ENCODE data around the gene FHL5. TPM values are rescaled to one million over a fixed set of nuclear protein-coding genes. Genes with fewer than 3 reads are reported as not detected.

FHL5 gene
- total and polyA plus RNA-seq, 2 donors (not counting 1 experiment from before 2014, with no cell fraction given) = not detected

GRCh38 chr6:96651816-96652215 is 88.9 kb downstream of the FHL5 start:
- ATAC-seq (ENCODE audit: low read depth) = no peak
- H3K4me1 ChIP-seq (ENCODE audit: control insufficient read depth in 2 of 2, insufficient read depth in 2 of 2, low read length in 2 of 2) = peaks cover 0 to 4% of the 10 kb centered on the region in 2 donors
- WGBS (ENCODE audit: insufficient coverage) = no CpG with 5 or more reads among the region's 1 CpG
- ChIA-PET CTCF (interaction anchor here (0.7 kb wide), 1 partner anchor 34 kb away, joined by 3 read pairs; no protein-coding TSS in a partner anchor), POLR2A (no interaction called here)
- no peak overlapping the region for H3K4me2 ChIP-seq (replicated peaks; ENCODE audit: low read depth, low read length, poor library complexity, severe bottlenecking)
- H3K79me2 ChIP-seq (ENCODE audit: control insufficient read depth, insufficient read depth, low read length) = no peaks in the 10 kb centered on the region
- H3K27ac ChIP-seq (ENCODE audit: low read length in 2 of 2) = no peak overlapping the region
- no peak overlapping the region for H2AFZ ChIP-seq (ENCODE audit: insufficient read depth, low read depth, low read length, poor library complexity, severe bottlenecking)
- no peak for DNase-seq
- no peaks in the 10 kb centered on the region for H3K9me3 Mint-ChIP-seq (ENCODE audit: insufficient read depth)
- H3K27ac Mint-ChIP-seq = no peak overlapping the region
- TF ChIP-seq CTCF (IDR thresholded peaks at IDR 0.05) (no peak), EZH2 (IDR thresholded peaks at IDR 0.05; ENCODE audit: borderline replicate concordance, insufficient read depth, low read depth, low read length, poor library complexity, severe bottlenecking) (no peak)
- no peaks in the 10 kb centered on the region for H3K36me3 ChIP-seq (replicated peaks in 1 of 2; ENCODE audit: control extremely low read depth in 1 of 2, control insufficient read depth in 1 of 2, extremely low read depth in 1 of 2, insufficient read depth in 2 of 2, low read length in 1 of 2)
- no peaks in the 10 kb centered on the region for H3K9me3 ChIP-seq (ENCODE audit: control extremely low read depth in 1 of 3, control insufficient read depth in 2 of 3, insufficient read depth in 1 of 3, low read length in 2 of 3)
- intact Hi-C loops (cut with micrococcal nuclease) = no loop called here
- H3K4me3 Mint-ChIP-seq = no peak overlapping the region
- peaks cover 5% of the 10 kb centered on the region for H3K4me1 Mint-ChIP-seq
- H3K27me3 ChIP-seq (replicated peaks in 1 of 4; ENCODE audit: control extremely low read depth in 1 of 4, control insufficient read depth in 3 of 4, insufficient read depth in 4 of 4, low read length in 3 of 4) = peaks cover 0 to 6% (median 0%) of the 10 kb centered on the region in 4 experiments
- H3K4me3 ChIP-seq (ENCODE audit: control extremely low read depth in 1 of 5, extremely low read depth in 1 of 5, insufficient read depth in 1 of 5, low read depth in 2 of 5, low read length in 4 of 5) = no peak overlapping the region
- no peak overlapping the region for H3K9ac ChIP-seq (ENCODE audit: low read length)
- peaks cover 11% of the 10 kb centered on the region for H3K27me3 Mint-ChIP-seq
- no peaks in the 10 kb centered on the region for H4K20me1 ChIP-seq (ENCODE audit: control insufficient read depth, insufficient read depth, low read length, poor library complexity, severe bottlenecking)

DNA sequence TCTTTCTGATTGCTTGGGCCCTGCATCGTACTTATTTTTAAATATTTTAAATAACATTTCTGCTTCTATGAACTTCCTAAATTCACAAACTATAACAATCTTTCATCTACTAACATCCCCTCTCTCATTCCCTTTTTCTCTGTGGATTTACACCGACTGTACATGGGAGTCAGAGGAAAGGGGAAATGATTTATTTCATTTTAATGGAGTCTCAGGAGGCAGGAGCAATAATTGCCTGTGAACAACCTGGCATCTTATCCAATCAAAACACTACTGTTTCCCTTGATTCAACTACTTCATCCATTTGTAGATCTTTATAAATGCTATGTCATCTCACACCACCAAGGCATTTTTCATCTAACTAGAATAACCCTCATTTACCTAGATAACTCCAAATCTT is 89.6 kb downstream of the FHL5 start:
- CTCF ChIA-PET = no interaction called here
- Mint-ChIP-seq H3K4me1 (peaks cover 5% of the 10 kb centered on the region), H3K9me3 (ENCODE audit: insufficient read depth) (no peaks in the 10 kb centered on the region), H3K4me3 (no peak overlapping the region), H3K27me3 (peaks cover 11% of the 10 kb centered on the region), H3K27ac (no peak overlapping the region)
- no peak overlapping the region for H3K4me2 ChIP-seq (replicated peaks; ENCODE audit: low read depth, low read length, poor library complexity, severe bottlenecking)
- DNase-seq (no peak), ATAC-seq (ENCODE audit: low read depth) (no peak)
- peaks cover 0 to 4% of the 10 kb centered on the region in 2 donors for H3K4me1 ChIP-seq (ENCODE audit: control insufficient read depth in 2 of 2, insufficient read depth in 2 of 2, low read length in 2 of 2)
- no peaks in the 10 kb centered on the region for H3K36me3 ChIP-seq (replicated peaks in 1 of 2; ENCODE audit: control extremely low read depth in 1 of 2, control insufficient read depth in 1 of 2, extremely low read depth in 1 of 2, insufficient read depth in 2 of 2, low read length in 1 of 2)
- H3K79me2 ChIP-seq (ENCODE audit: control insufficient read depth, insufficient read depth, low read length) = no peaks in the 10 kb centered on the region
- intact Hi-C loops (cut with micrococcal nuclease) = no loop called here
- H4K20me1 ChIP-seq (ENCODE audit: control insufficient read depth, insufficient read depth, low read length, poor library complexity, severe bottlenecking) = no peaks in the 10 kb centered on the region
- TF ChIP-seq EZH2 (IDR thresholded peaks at IDR 0.05; ENCODE audit: borderline replicate concordance, insufficient read depth, low read depth, low read length, poor library complexity, severe bottlenecking) (no peak), CTCF (IDR thresholded peaks at IDR 0.05) (no peak)
- no peak overlapping the region for H3K27ac ChIP-seq (ENCODE audit: low read length in 2 of 2)
- no peak overlapping the region for H2AFZ ChIP-seq (ENCODE audit: insufficient read depth, low read depth, low read length, poor library complexity, severe bottlenecking)
- WGBS (ENCODE audit: insufficient coverage) = 80% methylated on average over 1 of the region's 2 CpGs
- no peak overlapping the region for H3K4me3 ChIP-seq (ENCODE audit: control extremely low read depth in 1 of 5, extremely low read depth in 1 of 5, insufficient read depth in 1 of 5, low read depth in 2 of 5, low read length in 4 of 5)
- POLR2A ChIA-PET = no interaction called here
- no peak overlapping the region for H3K9ac ChIP-seq (ENCODE audit: low read length)
- peaks cover 0 to 3% (median 0%) of the 10 kb centered on the region in 3 donors for H3K9me3 ChIP-seq (ENCODE audit: control extremely low read depth in 1 of 3, control insufficient read depth in 2 of 3, insufficient read depth in 1 of 3, low read length in 2 of 3)
- H3K27me3 ChIP-seq (replicated peaks in 1 of 4; ENCODE audit: control extremely low read depth in 1 of 4, control insufficient read depth in 3 of 4, insufficient read depth in 4 of 4, low read length in 3 of 4) = peaks cover 0 to 6% (median 0%) of the 10 kb centered on the region in 4 experiments

Measured in B cell (primary cell).